SK-N-MC (cell line): ENCODE measurements around the gene CTRB1.

ENCODE experiments used
- DNase-seq: peaks from one replicate; pipeline ENCODE4 v3.0.0-alpha.2; 2011; ENCODE audit warnings: low read depth, low spot score
- H3K27ac ChIP-seq: fragments of 200-600 bp; sonication (generic); 2 replicates; pipeline ENCODE4 v1.5.1; 2016; ENCODE audit warnings: mixed run types
- H3K36me3 ChIP-seq: fragments of 200-600 bp; sonication (generic); 2 replicates; pipeline ENCODE4 v1.6.1; 2017; ENCODE audit warnings: antibody characterized with exemption, low read length, mixed read lengths; ENCODE audit not compliant: insufficient read depth
- H3K4me3 ChIP-seq: fragments of 200-600 bp; sonication (generic); 2 replicates; pipeline ENCODE4 v1.5.1; 2016
- H3K9ac ChIP-seq: fragments of 200-600 bp; sonication (generic); 2 replicates; pipeline ENCODE4 v1.8.0; 2017; ENCODE audit warnings: mixed run types, mixed read lengths; ENCODE audit not compliant: insufficient read length
- H3K9me3 ChIP-seq: fragments of 200-600 bp; sonication (generic); 2 replicates; pipeline ENCODE4 v1.6.1; 2017; ENCODE audit warnings: low read depth, mild to moderate bottlenecking, antibody characterized with exemption, low read length, moderate library complexity, mixed read lengths
- EZH2 ChIP-seq: fragments of 200-600 bp; sonication (generic); IDR thresholded peaks from one replicate; pipeline ENCODE4 v1.6.1; 2017; ENCODE audit warnings: antibody characterized with exemption
- FOXP2 ChIP-seq: optimal IDR thresholded peaks from 2 replicates; pipeline ENCODE3; 2011; ENCODE audit warnings: mild to moderate bottlenecking, moderate library complexity; ENCODE audit not compliant: insufficient read depth; ENCODE audit errors: extremely low read length, control extremely low read depth
- POLR2AphosphoS5 ChIP-seq: IDR thresholded peaks from 2 replicates; pipeline ENCODE4 v1.6.1; 2012; ENCODE audit warnings: mild to moderate bottlenecking, low read depth, low read length, borderline replicate concordance

CTRB1 gene

GRCh38 chr16:75218256-75219076 is at the start of gene CTRB1:
Gene CTRB1, plus strand, starts transcription at chr16:75218988. Its CDS starts 20 bp downstream, at chr16:75219008.
- Histone ChIP-seq H3K27ac (no peak within 1 kb of the TSS), H3K36me3 (no peaks in the 10 kb centered on the region), H3K9me3 (no peaks in the 10 kb centered on the region), H3K4me3 (no peak within 1 kb of the TSS), H3K9ac (no peak within 1 kb of the TSS)
- DNase-seq, result no peak
- TF ChIP-seq FOXP2 (no peak), EZH2 (no peak), POLR2AphosphoS5 (no peak)

DNA sequence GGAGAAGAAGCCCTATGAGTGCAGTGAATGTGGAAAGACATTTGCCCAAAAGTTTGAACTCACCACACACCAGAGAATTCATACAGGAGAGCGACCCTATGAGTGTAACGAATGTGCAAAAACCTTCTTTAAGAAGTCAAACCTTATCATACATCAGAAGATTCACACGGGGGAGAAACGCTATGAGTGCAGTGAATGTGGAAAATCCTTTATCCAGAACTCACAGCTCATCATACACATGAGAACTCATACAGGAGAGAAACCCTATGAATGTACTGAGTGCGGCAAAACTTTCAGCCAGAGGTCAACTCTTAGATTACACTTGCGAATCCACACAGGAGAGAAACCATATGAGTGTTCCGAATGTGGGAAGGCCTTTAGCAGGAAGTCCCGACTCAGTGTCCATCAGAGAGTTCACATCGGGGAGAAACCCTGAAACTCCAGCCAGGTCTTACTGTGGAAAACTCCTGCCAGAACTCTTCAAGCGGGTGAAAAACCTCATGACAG is 48.8 kb upstream of the CTRB1 start:
- DNase-seq, result no peak
- Histone ChIP-seq H3K27ac (no peak overlapping the region), H3K4me3 (no peak overlapping the region), H3K36me3 (peaks cover 50% of the 10 kb centered on the region), H3K9ac (no peak overlapping the region), H3K9me3 (peaks cover 6% of the 10 kb centered on the region; the same call in 1 of the 2 replicates)
- TF ChIP-seq POLR2AphosphoS5 (no peak), EZH2 (no peak), FOXP2 (no peak)

GRCh38 chr16:75172578-75172977 is 46.2 kb upstream of the CTRB1 start:
- peaks cover 6% of the 10 kb centered on the region; the same call in 1 of the 2 replicates for H3K9me3 ChIP-seq
- DNase-seq, result no peak
- no peak overlapping the region for H3K9ac ChIP-seq
- peaks cover 34% of the 10 kb centered on the region for H3K36me3 ChIP-seq
- H3K4me3 ChIP-seq, result no peak overlapping the region
- H3K27ac ChIP-seq, result no peak overlapping the region
- TF ChIP-seq EZH2 (no peak), POLR2AphosphoS5 (no peak), FOXP2 (no peak)

DNA sequence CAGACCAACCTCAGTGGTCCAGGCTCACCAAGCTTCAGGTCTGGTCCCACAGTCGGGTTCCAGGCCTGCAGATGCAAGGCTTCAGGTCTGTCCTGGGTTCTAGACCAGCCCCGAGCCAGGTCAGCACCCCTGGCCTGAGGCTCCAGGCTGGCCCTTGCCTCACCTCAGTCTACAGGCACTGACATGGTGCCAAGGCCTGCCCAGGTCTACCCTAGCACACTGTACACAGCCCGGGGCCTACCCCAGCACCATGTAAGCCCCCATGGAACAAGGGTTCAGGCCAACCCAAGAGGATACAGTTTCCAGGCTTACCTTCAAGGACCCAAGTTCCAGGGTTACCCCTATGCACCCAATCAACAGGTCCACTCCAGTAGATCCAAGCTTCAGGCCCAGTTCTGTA is 43.7 kb upstream of the CTRB1 start:
- peaks cover 9% of the 10 kb centered on the region; the same call in 1 of the 2 replicates for H3K36me3 ChIP-seq
- no peak for DNase-seq
- TF ChIP-seq EZH2 (no peak), FOXP2 (no peak), POLR2AphosphoS5 (no peak)
- H3K4me3 ChIP-seq, result no peak overlapping the region
- no peak overlapping the region for H3K27ac ChIP-seq
- H3K9me3 ChIP-seq, result peaks cover 4% of the 10 kb centered on the region; the same call in 1 of the 2 replicates
- H3K9ac ChIP-seq, result no peak overlapping the region

- TF ChIP-seq POLR2AphosphoS5 (no peak), FOXP2 (no peak), EZH2 (no peak)
- Histone ChIP-seq H3K27ac (no peak overlapping the region), H3K36me3 (no peaks in the 10 kb centered on the region), H3K9me3 (no peaks in the 10 kb centered on the region), H3K4me3 (no peak overlapping the region), H3K9ac (no peak overlapping the region)
- DNase-seq, result no peak
Measured at GRCh38 chr16:75176926-75177325, 41.9 kb upstream of the CTRB1 start.

- no peak for DNase-seq
- H3K4me3 ChIP-seq, result no peak overlapping the region
- TF ChIP-seq FOXP2, result no peak
- no peaks in the 10 kb centered on the region for H3K36me3 ChIP-seq
- H3K27ac ChIP-seq, result no peak overlapping the region
- no peak overlapping the region for H3K9ac ChIP-seq
- no peaks in the 10 kb centered on the region for H3K9me3 ChIP-seq
Measured at GRCh38 chr16:75179208-75179607, 39.6 kb upstream of the CTRB1 start.

DNA sequence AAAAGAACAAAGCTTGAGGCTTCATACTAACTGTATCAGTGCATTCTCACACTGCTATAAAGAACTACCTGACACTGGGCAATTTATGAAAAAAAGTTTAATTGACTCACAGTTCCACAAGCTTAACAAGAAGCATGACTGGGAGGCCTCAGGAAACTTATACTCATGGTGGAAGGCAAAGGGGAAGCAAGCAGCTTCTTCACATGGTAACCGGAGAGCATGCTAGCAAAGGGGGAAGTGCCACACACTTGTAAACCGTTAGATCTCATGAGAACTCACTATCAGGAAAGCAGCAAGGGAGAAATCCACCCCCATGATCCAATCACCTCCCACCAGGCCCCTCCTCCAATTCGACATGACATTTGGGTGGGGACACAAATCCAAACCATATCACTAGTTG is 37.2 kb upstream of the CTRB1 start:
- Histone ChIP-seq H3K4me3 (no peak overlapping the region), H3K36me3 (no peaks in the 10 kb centered on the region), H3K9ac (no peak overlapping the region), H3K27ac (no peak overlapping the region), H3K9me3 (no peaks in the 10 kb centered on the region)
- TF ChIP-seq FOXP2, result no peak
- no peak for TF ChIP-seq EZH2
- TF ChIP-seq POLR2AphosphoS5, result no peak
- DNase-seq, result no peak

DNA sequence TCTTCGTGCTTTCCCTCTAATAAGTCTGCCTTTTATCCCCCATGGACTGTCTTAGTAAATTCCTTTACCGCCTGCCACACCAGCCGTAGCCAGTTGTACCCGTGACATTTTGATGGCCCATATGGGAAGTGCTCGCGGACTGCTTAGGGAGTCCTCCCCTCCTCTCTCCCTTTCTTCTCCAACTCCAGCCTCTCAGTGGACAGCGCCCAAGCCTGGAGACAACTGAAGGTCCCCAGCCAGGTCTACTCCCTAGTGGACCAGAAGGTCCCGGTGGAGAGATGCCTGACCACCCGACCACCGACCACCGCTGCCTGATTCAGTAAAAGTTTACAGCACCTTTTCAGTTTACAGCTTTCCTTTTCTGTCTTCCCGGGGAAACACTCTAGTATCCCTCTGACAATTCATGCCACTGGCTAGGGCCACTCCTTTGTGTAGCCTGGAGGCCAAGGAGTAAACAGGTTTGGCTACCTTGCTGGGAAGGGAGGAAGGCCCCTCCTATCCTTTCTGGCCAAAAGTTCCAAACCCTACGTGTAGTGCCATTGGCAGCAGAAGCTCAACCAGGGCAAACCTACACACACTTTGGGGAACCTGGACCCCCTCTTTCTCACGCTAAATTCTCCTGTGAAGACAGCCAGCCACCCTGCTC is 29.8 kb upstream of the CTRB1 start:
- H3K27ac ChIP-seq, result no peak overlapping the region
- no peak overlapping the region for H3K4me3 ChIP-seq
- no peaks in the 10 kb centered on the region for H3K36me3 ChIP-seq
- H3K9ac ChIP-seq, result no peak overlapping the region
- no peak for DNase-seq
- TF ChIP-seq FOXP2 (no peak), EZH2 (no peak), POLR2AphosphoS5 (no peak)
- H3K9me3 ChIP-seq, result no peaks in the 10 kb centered on the region

DNA sequence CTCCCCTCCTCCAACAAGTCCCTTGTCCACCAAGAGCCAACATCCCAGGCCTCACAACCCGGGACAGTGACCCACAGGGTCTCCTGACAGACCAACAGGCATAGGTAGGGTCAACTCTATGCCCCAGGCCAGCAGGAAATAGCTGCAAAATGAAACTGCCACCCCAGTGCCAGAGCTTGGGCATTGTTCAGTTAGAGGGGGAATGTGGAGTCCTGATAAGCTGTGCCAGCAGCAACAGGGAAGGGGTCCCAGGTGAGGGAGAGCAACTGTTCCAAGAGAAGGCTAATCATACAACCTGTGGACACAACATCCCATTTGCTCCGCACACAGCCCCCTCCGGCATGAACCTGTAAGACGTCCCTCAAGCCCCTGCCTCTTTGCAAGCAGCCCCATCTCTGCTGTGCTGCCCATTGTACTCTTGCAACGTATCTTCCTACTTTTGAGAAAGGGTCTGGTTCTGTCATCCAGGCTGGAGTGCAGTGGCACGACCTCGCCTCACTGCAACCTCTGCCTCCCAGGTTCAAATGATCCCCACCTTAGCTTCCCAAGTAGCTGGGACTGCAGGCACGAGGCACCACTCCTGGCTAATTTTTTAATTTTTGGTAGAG is 29.0 kb upstream of the CTRB1 start:
- Histone ChIP-seq H3K27ac (no peak overlapping the region), H3K9me3 (no peaks in the 10 kb centered on the region), H3K9ac (no peak overlapping the region), H3K36me3 (no peaks in the 10 kb centered on the region), H3K4me3 (no peak overlapping the region)
- no peak for DNase-seq
- no peak for TF ChIP-seq EZH2
- TF ChIP-seq POLR2AphosphoS5, result no peak
- TF ChIP-seq FOXP2, result no peak
